HG03159 (cell line): ENCODE measurements around the gene MAPK8IP3.

Source experiments
- ATAC-seq: cut with Tn5 transposase; IDR thresholded peaks from one replicate; pipeline ENCODE4 v1.9.1; 2021; ENCODE audit warnings: mild to moderate bottlenecking, moderate library complexity; ENCODE audit not compliant: unreplicated experiment

The MAPK8IP3 gene

DNA sequence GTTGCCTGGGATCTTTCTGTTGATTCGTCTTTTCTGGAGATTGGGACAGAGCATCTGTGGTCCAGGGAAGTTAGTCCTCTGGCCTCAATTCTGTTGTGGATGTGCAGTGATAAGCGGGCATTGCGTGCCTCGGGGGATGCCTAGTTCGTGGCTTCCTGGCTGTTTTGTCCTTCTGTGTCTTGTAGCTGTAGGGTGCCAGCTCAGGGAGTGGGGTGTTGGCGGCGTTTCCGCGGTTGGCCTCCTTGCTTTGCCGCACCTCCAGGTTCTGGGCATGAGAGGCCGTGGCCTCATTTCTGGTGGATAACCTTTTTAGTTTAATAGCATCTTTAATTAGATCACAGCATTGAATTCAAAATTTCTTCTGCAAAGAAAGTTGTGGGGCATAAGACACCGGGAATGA, 29.3 kb upstream of the MAPK8IP3 start:
- no peak for ATAC-seq

- no peak for ATAC-seq
Observed at GRCh38 chr16:1677339-1677738, 28.7 kb upstream of the MAPK8IP3 start.

DNA sequence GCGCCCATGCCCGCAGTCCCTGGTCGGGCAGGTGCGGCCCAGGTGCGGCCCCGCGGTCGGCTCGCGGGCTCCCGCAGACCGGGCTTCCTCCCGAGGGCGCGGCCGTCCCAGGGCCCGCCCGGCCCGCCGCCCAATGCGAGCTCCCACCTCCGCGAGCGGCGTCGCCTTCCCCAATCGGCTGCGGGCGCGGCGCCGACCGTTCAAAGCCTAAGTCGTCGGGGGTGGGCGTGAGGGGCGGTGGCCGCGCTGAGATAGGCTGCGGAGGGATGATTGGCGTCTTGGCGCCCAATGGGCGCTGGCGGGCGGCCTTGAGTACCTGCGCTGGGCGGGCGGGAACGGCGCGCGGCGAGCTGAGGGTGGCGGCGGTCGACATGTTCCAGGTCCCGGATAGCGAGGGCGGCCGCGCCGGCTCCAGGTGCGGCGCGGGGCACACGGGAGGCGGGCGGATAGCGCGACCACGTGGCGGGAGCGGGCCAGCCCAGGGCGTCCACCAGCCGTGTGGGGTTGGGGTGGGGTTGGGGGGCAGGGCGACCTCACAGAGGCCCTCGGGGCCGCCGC, 28.0 kb upstream of the MAPK8IP3 start, which contains the start of gene JPT2:
TSS of gene JPT2 (plus strand) at position 338 of the 558 bp plus-strand sequence. CDS start at position 372, 34 bp downstream.
- peak; percentile 89 for ATAC-seq

DNA sequence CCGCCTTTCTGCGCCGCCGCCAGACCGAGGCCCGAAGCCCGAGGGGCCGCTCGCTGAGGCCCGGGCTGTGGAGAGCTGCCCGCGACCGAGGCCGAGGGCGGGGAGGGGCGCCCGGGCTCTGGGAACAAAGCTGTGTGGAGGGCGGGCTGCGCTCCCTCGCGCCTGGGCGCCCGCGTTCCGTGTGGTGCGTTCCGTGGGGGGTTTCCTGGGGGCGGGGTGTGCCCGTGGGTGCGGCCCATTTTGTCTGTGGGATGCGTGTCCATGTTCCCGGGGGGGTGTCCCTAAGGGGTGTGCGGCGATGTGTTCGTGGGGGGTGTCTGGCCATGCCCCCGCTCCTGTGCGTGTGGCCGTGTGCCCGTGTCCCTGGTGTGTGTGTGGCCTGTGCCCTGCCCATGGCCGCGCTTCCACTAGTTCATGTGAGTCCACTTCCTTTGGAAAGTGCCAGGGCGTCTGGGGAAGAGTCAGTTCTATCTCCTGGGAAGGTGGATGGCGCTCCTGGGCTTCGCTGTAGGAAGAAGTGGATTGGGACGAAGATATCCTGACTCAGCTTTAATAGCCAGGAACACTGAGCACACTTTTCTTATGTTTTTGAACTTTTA, 27.4 kb upstream of the MAPK8IP3 start:
- no peak for ATAC-seq

DNA sequence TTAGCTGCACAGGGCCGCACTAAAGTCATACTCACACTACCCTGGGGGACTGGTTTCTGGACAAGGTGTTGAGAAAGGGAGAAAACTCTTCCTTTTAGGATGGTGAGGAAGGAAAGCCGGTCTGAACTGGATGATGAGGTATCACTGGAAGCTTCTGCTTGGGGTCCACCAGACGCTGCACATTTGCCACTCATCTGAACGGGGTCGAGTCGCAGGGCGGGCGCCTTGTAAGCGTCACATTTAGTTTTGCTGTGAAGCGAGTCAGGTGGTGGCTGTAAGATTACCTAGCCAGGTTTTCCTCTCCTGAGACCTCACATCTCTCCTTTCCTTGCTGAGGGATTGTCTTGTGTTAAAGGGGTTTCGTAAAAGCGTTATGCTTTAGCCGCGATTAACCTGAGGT, 25.6 kb upstream of the MAPK8IP3 start:
- no peak for ATAC-seq

DNA sequence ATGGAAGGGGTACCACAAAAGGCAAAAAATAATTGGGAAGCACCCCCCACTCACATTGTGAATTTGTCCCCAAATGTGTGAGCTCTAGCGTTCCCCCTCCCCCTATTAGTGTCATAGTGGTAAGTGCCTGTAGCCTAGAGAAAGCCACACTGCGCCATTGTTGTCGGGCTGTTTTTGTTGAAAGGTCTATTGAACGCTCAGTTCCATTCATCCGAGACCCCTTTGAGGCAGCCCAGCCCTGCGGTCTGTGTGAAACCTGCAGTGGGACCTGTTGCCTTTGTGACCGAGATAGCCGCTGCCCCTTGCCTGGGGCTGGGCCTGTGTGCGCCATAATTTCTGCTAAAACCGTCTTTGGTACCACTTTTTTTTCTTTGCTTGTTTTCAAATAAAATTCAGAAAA, 25.0 kb upstream of the MAPK8IP3 start:
- no peak for ATAC-seq

GRCh38 chr16:1687427-1688316, 18.3 kb upstream of the MAPK8IP3 start:
- no peak for ATAC-seq

DNA sequence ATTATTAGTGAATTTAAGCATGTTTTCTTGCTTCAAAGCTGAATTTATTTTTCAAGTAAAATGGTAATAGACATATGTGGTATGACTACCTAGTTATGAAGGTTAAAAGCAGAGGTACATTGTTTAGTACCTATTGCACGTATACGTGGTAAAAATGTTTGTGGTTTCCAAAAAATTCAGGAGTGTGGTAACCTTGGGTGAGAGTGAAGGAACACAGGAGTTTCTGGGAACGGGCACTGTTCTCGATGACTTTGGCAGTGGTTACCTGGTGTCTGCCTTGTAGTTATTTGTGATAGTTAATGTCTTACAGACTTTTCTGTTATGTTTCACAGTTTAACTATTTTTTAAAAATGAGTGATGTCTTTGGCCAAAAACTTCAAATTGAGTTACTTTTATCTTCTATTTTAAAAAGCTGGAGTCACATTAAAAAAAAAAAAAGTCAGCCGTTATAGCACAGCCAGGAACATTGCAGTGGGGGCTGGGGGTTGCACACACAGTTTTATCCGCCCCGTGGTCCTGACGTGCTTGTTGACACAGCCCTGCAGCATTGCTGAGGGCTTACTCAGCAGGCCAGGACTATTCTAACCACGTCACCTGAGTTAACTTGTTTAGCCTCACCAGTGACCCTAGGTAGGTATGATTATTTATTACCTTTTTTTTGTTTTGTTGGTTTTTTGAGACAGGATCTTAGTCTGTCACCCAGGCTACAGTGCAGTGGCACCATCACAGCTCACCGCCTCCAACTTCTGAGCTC, 17.0 kb upstream of the MAPK8IP3 start:
- ATAC-seq = no peak

- ATAC-seq = no peak
Observed at GRCh38 chr16:1689853-1690252, 16.1 kb upstream of the MAPK8IP3 start.

GRCh38 chr16:1690810-1691209, 15.2 kb upstream of the MAPK8IP3 start:
- no peak for ATAC-seq

- ATAC-seq = no peak
Observed at GRCh38 chr16:1691276-1691675, 14.7 kb upstream of the MAPK8IP3 start.

GRCh38 chr16:1691956-1692355, 14.0 kb upstream of the MAPK8IP3 start:
- ATAC-seq = no peak

GRCh38 chr16:1696863-1697262, 9.1 kb upstream of the MAPK8IP3 start:
- ATAC-seq = no peak

DNA sequence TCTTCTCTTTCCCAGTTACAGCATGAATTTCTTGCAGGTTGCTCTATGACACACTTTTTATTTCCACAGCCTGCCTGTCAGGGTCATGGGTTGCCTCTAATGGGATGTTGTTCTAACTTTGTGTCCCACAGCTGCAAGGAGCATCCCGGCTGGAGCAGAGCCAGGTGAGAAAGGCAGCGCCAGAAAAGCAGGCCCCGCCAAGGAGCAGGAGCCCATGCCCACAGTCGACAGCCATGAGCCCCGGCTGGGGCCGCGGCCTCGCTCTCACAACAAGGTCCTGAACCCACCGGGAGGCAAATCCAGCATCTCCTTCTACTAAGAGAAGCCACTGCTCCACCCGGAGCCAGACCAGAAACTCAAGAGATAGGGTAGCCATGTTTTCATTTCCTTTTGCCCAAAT, 7.3 kb upstream of the MAPK8IP3 start:
- no peak for ATAC-seq

DNA sequence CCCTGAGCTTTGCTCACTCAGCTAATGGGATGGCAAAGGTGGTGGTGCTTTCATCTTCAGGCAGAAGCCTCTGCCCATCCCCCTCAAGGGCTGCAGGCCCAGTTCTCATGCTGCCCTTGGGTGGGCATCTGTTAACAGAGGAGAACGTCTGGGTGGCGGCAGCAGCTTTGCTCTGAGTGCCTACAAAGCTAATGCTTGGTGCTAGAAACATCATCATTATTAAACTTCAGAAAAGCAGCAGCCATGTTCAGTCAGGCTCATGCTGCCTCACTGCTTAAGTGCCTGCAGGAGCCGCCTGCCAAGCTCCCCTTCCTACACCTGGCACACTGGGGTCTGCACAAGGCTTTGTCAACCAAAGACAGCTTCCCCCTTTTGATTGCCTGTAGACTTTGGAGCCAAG, 5.7 kb upstream of the MAPK8IP3 start:
- ATAC-seq = no peak

DNA sequence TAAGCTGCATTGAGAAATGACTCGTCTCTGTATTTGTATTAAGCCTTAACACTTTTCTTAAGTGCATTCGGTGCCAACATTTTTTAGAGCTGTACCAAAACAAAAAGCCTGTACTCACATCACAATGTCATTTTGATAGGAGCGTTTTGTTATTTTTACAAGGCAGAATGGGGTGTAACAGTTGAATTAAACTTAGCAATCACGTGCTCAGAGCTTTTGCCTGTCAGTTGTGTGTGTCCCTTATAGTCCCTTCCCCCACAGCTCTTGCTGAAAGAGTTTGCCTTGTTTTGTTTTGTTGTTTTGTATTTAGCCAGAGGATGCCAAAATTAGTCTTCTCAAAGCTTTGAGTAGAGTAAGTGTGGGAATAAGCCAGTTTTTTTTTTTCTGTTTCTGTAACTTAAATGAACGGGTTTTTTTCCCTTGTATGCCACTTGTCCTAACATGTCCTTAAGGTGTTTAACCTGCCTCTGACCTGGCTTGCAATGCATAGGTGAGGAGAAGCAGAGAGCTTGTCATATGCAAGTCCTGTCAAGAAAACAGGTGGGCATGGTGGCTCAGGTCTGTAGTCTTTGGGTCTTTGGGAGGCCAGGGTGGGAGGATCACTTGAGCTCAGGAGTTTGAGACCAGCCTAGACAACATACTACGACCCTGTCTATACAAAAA, 4.6 kb upstream of the MAPK8IP3 start:
- no peak for ATAC-seq

GRCh38 chr16:1705324-1705687, 689 bp upstream of the MAPK8IP3 start:
- ATAC-seq = peak; percentile 21

GRCh38 chr16:1706386-1707192, 594 bp downstream of the MAPK8IP3 start:
- peak; percentile 18 for ATAC-seq

DNA sequence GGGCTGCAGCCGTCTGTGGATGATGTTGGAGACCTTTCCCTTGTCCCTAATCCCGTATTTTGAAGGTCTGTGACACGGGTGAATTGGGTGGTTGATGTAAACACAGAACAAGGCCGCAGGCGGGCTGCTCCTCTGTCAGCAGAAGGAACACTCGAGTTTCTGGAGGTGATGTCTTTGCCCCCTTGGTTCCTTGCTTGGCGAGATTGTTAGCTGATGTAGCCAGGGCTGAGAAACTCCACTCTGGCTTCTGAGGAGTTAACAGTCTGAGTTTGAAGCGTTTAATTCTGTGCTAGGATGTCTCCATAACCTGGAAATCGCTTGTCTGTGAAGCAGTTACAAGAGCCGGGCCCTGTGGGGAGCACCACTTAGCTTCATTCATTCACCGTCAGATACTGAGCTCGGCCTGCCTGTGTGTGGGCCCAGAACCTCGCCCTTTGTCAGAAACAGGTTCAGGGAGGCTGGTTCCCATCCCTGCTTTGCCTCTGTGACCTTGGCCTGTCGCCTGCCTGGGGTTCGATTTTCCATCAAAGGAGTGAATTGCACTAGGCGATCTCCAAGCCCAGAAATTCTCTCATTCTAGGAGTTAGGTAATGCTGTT, 1.3 kb downstream of the MAPK8IP3 start:
- ATAC-seq = no peak
